ENCODE data around the gene SLC12A9.

The SLC12A9 gene

DNA sequence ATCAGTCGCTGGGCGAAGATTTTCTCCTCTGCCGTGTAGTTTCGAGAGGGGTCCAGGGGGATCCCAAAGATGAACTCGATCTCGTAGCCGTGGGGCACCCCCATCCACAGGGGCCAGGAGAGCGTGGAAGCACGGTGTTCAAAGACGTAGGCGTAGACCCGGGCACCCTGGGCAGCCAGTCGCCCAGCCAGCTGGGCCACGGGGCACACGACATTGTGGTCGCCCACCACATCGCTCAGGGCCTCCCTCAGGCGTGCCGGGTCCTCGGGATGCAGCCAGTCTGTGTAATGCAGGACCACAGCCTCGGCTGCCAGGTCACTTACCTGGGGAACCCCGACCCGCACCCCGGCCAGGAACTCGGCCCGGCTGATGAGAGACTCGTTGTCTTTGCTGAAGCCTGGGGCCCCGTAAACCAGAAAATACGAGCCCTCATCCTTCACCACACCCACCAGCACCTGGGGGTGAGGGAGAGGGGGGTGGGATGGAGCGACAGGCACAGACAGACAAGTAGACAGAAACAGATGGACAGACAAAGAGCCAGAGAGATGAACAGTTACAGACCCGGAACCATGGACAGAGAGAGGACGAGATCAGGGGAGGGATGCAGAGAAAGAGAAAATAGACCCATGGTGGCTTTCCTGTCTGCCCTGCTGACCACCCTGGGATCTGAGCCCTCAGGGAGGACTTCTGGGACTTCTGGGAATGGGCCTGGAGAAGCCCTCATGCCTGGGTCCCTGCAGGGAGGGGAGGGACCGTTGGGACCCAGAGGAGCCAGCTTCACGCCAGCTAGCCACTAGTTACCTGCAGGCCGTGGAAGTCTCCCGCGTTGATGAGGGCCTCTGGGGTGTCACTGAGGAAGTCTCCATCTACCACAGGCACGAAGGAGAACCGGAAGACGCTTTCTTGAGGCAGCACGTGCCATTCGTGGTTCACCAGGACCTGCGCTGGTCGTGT lies 40.1 kb downstream of the SLC12A9 start:
- TF ChIP-seq, protein P1, sequence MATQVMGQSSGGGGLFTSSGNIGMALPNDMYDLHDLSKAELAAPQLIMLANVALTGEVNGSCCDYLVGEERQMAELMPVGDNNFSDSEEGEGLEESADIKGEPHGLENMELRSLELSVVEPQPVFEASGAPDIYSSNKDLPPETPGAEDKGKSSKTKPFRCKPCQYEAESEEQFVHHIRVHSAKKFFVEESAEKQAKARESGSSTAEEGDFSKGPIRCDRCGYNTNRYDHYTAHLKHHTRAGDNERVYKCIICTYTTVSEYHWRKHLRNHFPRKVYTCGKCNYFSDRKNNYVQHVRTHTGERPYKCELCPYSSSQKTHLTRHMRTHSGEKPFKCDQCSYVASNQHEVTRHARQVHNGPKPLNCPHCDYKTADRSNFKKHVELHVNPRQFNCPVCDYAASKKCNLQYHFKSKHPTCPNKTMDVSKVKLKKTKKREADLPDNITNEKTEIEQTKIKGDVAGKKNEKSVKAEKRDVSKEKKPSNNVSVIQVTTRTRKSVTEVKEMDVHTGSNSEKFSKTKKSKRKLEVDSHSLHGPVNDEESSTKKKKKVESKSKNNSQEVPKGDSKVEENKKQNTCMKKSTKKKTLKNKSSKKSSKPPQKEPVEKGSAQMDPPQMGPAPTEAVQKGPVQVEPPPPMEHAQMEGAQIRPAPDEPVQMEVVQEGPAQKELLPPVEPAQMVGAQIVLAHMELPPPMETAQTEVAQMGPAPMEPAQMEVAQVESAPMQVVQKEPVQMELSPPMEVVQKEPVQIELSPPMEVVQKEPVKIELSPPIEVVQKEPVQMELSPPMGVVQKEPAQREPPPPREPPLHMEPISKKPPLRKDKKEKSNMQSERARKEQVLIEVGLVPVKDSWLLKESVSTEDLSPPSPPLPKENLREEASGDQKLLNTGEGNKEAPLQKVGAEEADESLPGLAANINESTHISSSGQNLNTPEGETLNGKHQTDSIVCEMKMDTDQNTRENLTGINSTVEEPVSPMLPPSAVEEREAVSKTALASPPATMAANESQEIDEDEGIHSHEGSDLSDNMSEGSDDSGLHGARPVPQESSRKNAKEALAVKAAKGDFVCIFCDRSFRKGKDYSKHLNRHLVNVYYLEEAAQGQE (IDR thresholded peaks at IDR 0.05; ENCODE audit: low read depth): peak; percentile 21; the same call in 1 of the 2 replicates
- no peak for TF ChIP-seq ZBTB7A (IDR thresholded peaks at IDR 0.05; ENCODE audit: low read depth)

DNA sequence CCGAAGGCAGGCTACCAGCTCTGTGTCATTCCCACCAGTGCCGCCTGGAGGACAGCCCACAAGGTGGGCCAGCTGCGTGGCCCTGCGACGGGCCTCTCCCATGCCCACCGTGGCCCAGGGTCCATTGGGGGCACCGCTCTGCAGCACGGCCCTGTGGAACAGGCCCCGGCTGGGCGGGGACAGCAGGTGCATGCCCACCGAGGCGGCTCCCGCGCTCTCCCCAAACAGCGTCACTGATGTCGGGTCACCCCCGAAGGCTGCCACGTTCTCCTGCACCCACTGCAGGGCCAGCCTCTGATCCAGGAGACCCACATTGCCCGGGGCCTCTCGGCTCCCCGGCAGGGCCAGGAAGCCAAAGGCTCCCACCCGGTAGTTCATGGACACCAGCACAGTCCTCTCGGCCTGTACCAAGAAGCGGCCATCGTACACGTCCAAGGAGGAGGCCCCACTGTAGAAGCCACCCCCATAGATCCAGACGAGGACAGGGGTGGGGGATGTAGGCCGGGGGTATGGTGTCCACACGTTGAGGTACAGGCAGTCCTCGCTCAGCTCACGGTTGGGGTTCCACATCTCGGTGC lies 40.9 kb downstream of the SLC12A9 start:
- TF ChIP-seq EP300 (IDR thresholded peaks at IDR 0.05; ENCODE audit: borderline replicate concordance) (no peak), NFIC (IDR thresholded peaks at IDR 0.05) (no peak), ZBTB7A (IDR thresholded peaks at IDR 0.05; ENCODE audit: low read depth) (no peak), RAD21 (IDR thresholded peaks at IDR 0.05; ENCODE audit: low read depth) (no peak), YY1 (IDR thresholded peaks at IDR 0.05; ENCODE audit: low read depth) (no peak), CEBPB (IDR thresholded peaks at IDR 0.05) (no peak), CREB1 (IDR thresholded peaks at IDR 0.05; ENCODE audit: low read depth) (no peak)
- TF ChIP-seq, protein P2, sequence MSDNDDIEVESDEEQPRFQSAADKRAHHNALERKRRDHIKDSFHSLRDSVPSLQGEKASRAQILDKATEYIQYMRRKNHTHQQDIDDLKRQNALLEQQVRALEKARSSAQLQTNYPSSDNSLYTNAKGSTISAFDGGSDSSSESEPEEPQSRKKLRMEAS (IDR thresholded peaks at IDR 0.05): no peak
- TF ChIP-seq, protein P3, sequence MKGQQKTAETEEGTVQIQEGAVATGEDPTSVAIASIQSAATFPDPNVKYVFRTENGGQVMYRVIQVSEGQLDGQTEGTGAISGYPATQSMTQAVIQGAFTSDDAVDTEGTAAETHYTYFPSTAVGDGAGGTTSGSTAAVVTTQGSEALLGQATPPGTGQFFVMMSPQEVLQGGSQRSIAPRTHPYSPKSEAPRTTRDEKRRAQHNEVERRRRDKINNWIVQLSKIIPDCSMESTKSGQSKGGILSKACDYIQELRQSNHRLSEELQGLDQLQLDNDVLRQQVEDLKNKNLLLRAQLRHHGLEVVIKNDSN (IDR thresholded peaks at IDR 0.05): no peak

DNA sequence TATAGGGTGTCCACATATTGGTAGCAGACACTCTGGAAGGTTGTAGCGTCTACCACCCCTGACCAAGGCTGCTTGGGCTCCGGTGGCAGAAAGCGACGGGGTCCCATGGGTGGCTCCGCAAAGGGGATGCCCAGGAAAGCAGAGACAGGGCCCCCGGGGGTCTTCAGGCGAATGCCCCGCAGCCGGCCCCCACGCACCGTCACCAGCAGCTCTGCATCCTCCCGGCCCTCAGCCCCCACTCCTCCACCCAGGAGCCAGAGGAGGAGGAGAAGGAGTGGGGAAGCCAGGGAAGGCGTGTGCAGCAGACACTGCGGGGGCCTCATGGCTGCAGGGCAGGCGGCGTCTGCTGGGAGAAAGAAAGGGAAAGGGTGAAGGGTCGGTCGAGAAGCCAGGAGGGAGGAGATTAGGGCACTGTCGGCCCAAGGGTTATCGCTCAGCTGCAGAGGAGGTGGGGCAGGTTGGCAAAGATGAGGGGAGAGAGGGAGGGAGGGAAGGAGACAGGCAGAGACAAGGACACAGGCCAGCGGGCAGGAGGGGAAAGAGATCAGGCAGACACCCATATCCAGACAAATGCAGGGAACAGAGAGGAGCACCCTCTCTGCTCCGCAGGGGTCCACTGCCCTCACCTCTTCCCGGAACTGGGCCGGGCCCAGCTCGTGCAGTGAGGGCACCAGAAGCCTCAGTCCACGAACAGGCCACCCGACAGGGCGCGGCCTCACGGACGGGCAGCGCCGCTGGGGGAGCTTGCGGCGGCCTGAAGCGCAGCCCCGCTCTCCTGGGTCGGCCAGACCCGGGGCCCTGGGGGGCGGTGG lies 41.6 kb downstream of the SLC12A9 start:
- TF ChIP-seq, protein P3 (IDR thresholded peaks at IDR 0.05): no peak
- no peak for TF ChIP-seq TAF1 (IDR thresholded peaks at IDR 0.05; ENCODE audit: low read depth)
- no peak for TF ChIP-seq TEAD4 (IDR thresholded peaks at IDR 0.05)
- no peak for TF ChIP-seq CREB1 (IDR thresholded peaks at IDR 0.05; ENCODE audit: low read depth)
- TF ChIP-seq RAD21 (IDR thresholded peaks at IDR 0.05; ENCODE audit: low read depth): no peak
- no peak for TF ChIP-seq EGR1 (IDR thresholded peaks at IDR 0.05)
- no peak for TF ChIP-seq ZBTB7A (IDR thresholded peaks at IDR 0.05; ENCODE audit: low read depth)
- no peak for TF ChIP-seq EP300 (IDR thresholded peaks at IDR 0.05; ENCODE audit: borderline replicate concordance)

DNA sequence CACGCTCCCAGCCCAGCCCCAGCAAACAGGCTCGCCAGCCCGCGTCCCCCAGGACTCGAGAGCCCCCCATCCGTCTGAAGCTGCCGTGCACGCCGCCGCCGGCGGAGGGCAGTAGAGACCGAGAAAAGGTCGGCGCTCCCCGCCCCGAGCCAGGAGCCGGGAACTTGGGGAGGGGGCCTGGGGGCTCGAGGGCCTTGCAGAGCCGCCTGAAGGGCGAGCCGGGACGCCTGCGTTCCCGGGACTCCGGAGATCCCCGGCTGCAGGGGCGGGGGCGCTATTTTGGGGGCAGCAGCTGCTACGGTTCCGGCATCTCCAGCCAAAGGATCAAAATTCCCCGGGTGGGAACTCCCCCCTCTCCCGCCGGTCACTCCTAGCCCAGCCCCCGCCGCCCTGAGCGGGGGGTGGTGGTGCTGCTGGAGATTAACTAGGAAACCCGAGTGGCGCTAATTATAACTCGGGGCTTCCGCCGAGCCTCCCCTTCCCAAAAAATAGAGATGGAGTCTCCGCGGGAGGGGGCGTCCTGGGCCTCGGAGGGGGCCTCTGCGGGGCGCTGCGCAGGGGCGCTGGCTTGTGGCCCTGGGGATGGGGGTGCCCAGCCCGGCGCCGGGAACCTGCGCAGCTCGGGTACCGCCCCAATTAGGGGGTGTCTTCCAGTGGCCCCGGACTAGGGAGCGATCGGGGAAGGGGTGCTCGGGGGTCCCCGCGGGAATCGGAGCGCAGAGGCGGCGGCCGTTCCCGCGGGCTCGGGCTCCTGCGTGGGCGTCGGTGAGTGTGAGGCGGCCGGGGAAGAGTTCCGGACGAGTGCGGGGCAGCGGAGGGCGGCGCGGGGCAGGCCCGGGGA lies 42.6 kb downstream of the SLC12A9 start:
- TF ChIP-seq RAD21 (IDR thresholded peaks at IDR 0.05; ENCODE audit: low read depth) (peak; percentile 76), EGR1 (IDR thresholded peaks at IDR 0.05) (peak; percentile 18; the same call in 1 of the 2 replicates), NFIC (IDR thresholded peaks at IDR 0.05) (no peak)

DNA sequence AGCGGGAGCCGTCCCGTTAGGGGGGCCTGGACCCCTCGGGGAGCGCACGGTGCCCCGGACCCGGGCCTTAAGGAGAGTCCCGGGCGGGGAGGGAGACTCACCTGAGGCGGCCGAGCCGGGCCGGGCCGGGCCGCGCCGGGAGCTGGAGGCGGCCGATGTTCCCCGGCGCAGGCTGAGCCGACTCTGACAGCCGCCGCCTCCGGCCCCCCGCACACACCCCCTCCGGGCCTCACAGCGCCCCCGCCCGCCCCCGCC lies 43.1 kb downstream of the SLC12A9 start, which contains the start of gene ACHE:
TSS of gene ACHE (minus strand) at position 188 of the 255 bp plus-strand sequence. CDS start 1,656 bp downstream, outside the sequence.
- no peak for TF ChIP-seq FOXM1 (IDR thresholded peaks at IDR 0.05; ENCODE audit: borderline replicate concordance, low read depth)
- TF ChIP-seq, protein P3 (IDR thresholded peaks at IDR 0.05): no peak
- TF ChIP-seq CREB1 (IDR thresholded peaks at IDR 0.05; ENCODE audit: low read depth): no peak
- no peak for TF ChIP-seq YY1 (IDR thresholded peaks at IDR 0.05; ENCODE audit: low read depth)
- no peak for TF ChIP-seq TAF1 (IDR thresholded peaks at IDR 0.05; ENCODE audit: low read depth)
- TF ChIP-seq NFIC (IDR thresholded peaks at IDR 0.05): no peak
- TF ChIP-seq EGR1 (IDR thresholded peaks at IDR 0.05): no peak
- no peak for TF ChIP-seq ZBTB7A (IDR thresholded peaks at IDR 0.05; ENCODE audit: low read depth)
- no peak for TF ChIP-seq TCF12 (IDR thresholded peaks at IDR 0.05; ENCODE audit: low read depth)
- TF ChIP-seq, protein P1 (IDR thresholded peaks at IDR 0.05; ENCODE audit: low read depth): no peak
- TF ChIP-seq TEAD4 (IDR thresholded peaks at IDR 0.05): no peak
- TF ChIP-seq CEBPB (IDR thresholded peaks at IDR 0.05): no peak
- no peak for TF ChIP-seq EP300 (IDR thresholded peaks at IDR 0.05; ENCODE audit: borderline replicate concordance)
- TF ChIP-seq, protein P2 (IDR thresholded peaks at IDR 0.05): no peak
- no peak for TF ChIP-seq RAD21 (IDR thresholded peaks at IDR 0.05; ENCODE audit: low read depth)
